ENCODE results near the gene PHF21B. TPM values are rescaled to one million over a fixed set of nuclear protein-coding genes. Genes with fewer than 3 reads are reported as not detected.
A peak's percentile ranks its signal among the peaks of the same experiment; 100 is the strongest.
"Not testable (repeated sequence)": the region's sequence is repeated elsewhere in the genome, so short reads cannot be mapped to it uniquely, and the experiment has no call there.

Gene PHF21B
- total RNA-seq, 1 experiment from 2014 or later: 20.2 TPM

DNA sequence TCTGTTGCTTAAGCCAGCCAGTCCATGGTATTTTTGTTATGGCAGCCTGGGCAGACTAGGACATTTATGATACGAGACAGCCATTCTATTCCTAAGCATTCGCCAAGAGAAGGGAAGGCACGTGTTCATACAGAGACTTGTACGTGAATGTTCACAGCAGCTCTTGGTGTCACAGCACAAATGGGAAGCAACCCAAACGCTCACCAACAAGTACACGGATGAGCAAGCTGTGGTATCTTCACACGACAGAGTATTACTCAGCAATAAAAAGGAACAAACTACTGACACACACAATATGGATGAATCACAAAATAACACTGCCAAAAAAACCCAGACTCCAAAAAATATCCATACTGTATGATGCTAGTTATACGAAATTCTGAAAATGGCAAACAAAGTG lies 85.1 kb downstream of the PHF21B start:
- H3K36me3 ChIP-seq (replicated peaks; ENCODE audit: control insufficient read depth, insufficient read depth, low read length): peaks cover 3% of the 10 kb centered on the region

DNA sequence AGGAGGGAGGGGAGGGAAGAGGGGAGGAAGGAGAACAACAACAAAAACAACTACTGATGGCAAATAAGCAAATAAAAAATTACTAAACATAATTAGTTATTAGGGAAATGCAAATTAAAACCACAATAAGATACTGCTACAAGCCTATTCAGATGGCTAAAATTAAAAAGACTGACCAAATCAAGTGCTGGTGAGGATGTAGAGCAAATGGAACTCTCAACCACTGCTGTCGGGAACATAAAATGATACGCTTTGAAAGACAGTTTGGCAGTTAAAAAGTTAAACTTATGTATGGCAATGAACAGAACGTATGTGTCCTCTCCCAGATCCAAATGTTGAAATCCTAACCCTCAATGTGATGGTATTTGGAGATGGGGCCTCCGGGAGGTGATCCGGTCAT lies 85.7 kb downstream of the PHF21B start:
- no peaks in the 10 kb centered on the region for H3K27me3 ChIP-seq (ENCODE audit: control insufficient read depth, insufficient read depth, low read length)
- no peak for DNase-seq
- H3K36me3 ChIP-seq (replicated peaks; ENCODE audit: control insufficient read depth, insufficient read depth, low read length): peaks cover 3% of the 10 kb centered on the region
- no peak overlapping the region for H3K4me3 ChIP-seq (ENCODE audit: insufficient read depth, low read depth, low read length)

More for the DNA sequence above, 85.1 kb downstream of the PHF21B start:
- no peaks in the 10 kb centered on the region for H3K27me3 ChIP-seq (ENCODE audit: control insufficient read depth, insufficient read depth, low read length)
- H3K4me3 ChIP-seq (ENCODE audit: insufficient read depth, low read depth, low read length): no peak overlapping the region
- no peak for DNase-seq

DNA sequence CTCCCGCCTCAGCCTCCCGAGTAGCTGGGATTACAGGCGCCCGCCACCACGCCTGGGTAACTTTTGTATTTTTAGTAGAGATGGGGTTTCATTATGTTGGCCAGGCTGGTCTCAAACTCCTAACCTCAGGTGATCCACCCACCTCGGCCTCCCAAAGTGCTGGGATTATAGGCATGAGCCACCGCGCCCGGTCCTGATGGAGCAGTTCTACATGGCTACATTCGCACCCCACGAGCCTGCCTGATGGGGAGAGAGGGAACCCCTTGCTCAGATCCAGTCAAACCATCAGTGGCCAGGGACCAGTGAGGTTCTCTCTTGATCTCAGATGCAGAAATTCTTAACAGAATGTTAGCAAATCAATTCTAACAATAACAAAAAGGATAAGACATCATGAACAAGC lies 88.0 kb downstream of the PHF21B start:
- not testable (repeated sequence) for H3K27me3 ChIP-seq (ENCODE audit: control insufficient read depth, insufficient read depth, low read length); DNase-seq; H3K4me3 ChIP-seq (ENCODE audit: insufficient read depth, low read depth, low read length); H3K36me3 ChIP-seq (replicated peaks; ENCODE audit: control insufficient read depth, insufficient read depth, low read length)

DNA sequence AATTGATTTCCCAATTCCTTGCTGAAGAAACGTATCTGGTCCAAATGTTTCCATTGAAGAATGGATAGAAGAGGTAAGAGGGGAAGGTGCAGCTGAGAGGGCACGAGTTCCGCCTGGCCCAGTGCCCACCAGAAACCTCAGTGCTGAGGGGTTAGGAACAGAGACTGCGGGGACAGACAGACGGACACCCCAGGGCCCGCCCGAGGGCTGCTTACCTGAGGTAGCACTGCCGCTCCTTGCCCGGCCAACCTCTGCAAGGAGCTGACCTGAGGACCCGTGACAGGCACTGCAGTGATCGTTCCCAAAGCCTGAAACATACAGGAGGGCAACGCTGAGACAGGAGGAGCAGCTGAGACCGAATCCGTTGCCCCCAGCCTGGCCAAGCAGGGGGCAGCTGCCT lies 89.6 kb downstream of the PHF21B start:
- H3K4me3 ChIP-seq (ENCODE audit: insufficient read depth, low read depth, low read length): no peak overlapping the region
- no peaks in the 10 kb centered on the region for H3K36me3 ChIP-seq (replicated peaks; ENCODE audit: control insufficient read depth, insufficient read depth, low read length)
- peak; percentile 42 for DNase-seq
- H3K27me3 ChIP-seq (ENCODE audit: control insufficient read depth, insufficient read depth, low read length): no peaks in the 10 kb centered on the region

DNA sequence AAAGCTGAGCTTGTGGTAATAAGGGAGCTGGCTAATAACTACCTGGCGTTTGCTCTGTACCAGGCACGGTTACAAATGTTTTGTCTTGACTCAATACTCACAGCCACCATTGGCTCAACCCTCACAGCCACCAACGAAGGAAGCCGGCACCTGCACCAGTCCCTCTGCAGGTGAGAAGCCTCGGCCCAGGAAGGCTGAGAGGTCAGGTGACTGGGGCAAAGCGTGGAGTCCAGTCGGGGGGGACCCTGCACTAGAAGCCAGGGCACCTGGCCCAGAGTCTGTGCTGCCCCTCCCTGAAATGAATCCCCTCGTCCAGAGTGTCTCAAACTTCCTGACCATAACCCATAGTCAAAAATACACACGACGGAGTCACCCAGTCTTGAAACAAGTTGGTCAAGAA lies 90.1 kb downstream of the PHF21B start:
- no peak overlapping the region for H3K4me3 ChIP-seq (ENCODE audit: insufficient read depth, low read depth, low read length)

DNA sequence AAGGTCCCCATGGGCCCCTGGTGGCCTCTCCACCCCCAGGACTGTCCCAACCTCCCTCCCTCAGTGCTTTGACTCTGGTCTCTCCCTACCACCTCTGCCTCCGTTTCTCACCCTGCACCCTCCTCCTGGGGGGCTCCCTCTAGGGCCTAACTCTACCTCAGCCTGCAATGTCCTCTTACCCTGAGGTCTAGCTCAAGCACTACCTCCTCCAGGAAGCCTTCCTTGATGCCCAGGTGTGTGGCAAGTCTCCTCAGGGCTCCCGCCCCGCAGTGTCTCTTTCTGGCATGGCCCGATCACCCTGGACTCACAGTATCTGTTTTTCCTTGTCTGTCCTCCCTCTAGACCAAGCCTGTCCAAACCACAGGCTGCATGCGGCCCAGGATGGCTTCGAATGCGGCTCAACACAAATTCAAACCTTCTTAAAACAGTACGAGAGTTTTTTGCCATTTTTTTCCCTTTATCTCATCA lies 90.8 kb downstream of the PHF21B start:
- DNase-seq: peak; percentile 22
- no peaks in the 10 kb centered on the region for H3K27me3 ChIP-seq (ENCODE audit: control insufficient read depth, insufficient read depth, low read length)
- H3K36me3 ChIP-seq (replicated peaks; ENCODE audit: control insufficient read depth, insufficient read depth, low read length): peaks cover 2% of the 10 kb centered on the region; the same call in 1 of the 2 replicates
- no peak overlapping the region for H3K4me3 ChIP-seq (ENCODE audit: insufficient read depth, low read depth, low read length)

More for the DNA sequence above, 90.1 kb downstream of the PHF21B start:
- peak; percentile 42 for DNase-seq
- Histone ChIP-seq H3K27me3 (ENCODE audit: control insufficient read depth, insufficient read depth, low read length) (no peaks in the 10 kb centered on the region), H3K36me3 (replicated peaks; ENCODE audit: control insufficient read depth, insufficient read depth, low read length) (no peaks in the 10 kb centered on the region)

DNA sequence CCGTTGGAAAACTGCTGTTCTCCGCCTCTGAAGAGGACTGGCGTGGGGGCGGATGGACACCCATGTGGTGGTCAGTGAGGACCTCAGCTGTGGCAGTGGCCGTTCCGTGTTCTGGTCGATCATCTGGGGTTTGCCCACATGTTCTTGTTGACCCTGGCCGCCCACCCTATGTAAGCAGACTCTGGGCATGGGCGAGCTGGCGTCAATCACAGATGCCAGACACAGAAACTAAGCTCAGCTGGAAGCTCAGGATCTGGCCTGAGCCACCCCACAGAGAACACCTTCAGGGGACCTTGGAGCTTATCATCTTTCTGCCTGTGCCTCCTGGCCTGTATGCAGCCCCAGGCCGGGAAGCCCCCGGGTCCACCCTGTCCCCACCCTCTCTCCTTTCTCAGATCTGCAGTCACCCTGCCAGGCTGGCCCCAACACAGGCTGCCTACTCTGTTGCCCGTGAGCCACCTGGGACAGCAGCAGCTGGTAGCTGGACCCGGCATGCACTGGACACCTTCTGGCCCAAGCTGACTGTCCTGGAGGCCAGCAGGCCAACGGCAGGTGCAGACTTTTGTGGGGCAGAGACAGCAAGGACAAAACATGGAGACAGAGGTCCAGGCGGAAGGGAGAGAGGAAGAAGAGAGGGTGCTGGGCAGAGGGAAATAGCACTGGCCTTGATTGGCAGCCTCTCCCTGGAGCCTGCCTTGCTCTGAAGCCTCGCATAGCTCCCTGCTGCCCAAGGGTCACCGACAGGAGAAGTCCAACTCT lies 91.5 kb downstream of the PHF21B start:
- Histone ChIP-seq H3K36me3 (replicated peaks; ENCODE audit: control insufficient read depth, insufficient read depth, low read length) (peaks cover 4% of the 10 kb centered on the region), H3K27me3 (ENCODE audit: control insufficient read depth, insufficient read depth, low read length) (no peaks in the 10 kb centered on the region), H3K4me3 (ENCODE audit: insufficient read depth, low read depth, low read length) (no peak overlapping the region)
- DNase-seq: peak; percentile 51

DNA sequence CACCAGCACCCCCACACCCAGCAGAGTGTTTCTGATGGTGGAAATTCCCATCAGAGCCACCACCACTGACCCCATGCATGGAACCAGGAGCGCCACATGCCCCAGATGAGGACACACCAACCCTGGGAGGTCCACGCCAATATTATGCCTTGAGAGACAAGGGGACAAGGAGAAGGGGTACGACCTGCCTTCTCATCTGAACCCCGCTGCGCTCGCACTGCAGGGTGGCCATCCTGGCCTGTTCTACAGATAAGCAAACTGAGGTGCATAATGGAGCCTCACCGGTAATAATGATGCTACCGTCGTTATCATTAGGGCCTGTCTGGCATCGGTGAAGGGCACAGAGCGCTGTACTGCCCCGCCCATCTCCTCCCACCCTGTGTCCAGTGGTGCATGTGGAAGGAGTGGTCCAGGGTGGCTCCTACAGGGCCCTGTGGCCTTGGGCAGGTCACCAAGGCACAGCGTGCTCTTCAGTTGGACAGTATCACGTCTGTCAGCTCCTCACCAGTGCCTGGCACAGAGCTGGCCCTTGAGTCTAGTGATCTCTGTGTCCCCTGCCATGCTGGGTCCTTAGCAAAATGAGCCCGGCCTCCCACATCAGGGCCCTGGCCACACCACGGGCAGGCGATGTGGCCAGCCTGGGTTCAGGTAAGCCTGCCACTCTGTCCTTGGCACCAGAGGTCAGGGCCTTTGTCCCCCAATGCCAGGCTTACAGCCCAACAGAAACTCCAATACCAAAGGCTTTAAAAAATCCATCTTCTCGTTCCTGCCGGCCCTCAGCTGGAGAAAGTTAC lies 92.2 kb downstream of the PHF21B start:
- H3K27me3 ChIP-seq (ENCODE audit: control insufficient read depth, insufficient read depth, low read length): no peaks in the 10 kb centered on the region
- no peak overlapping the region for H3K4me3 ChIP-seq (ENCODE audit: insufficient read depth, low read depth, low read length)
- H3K36me3 ChIP-seq (replicated peaks; ENCODE audit: control insufficient read depth, insufficient read depth, low read length): peaks cover 11% of the 10 kb centered on the region
- DNase-seq: peak; percentile 33

DNA sequence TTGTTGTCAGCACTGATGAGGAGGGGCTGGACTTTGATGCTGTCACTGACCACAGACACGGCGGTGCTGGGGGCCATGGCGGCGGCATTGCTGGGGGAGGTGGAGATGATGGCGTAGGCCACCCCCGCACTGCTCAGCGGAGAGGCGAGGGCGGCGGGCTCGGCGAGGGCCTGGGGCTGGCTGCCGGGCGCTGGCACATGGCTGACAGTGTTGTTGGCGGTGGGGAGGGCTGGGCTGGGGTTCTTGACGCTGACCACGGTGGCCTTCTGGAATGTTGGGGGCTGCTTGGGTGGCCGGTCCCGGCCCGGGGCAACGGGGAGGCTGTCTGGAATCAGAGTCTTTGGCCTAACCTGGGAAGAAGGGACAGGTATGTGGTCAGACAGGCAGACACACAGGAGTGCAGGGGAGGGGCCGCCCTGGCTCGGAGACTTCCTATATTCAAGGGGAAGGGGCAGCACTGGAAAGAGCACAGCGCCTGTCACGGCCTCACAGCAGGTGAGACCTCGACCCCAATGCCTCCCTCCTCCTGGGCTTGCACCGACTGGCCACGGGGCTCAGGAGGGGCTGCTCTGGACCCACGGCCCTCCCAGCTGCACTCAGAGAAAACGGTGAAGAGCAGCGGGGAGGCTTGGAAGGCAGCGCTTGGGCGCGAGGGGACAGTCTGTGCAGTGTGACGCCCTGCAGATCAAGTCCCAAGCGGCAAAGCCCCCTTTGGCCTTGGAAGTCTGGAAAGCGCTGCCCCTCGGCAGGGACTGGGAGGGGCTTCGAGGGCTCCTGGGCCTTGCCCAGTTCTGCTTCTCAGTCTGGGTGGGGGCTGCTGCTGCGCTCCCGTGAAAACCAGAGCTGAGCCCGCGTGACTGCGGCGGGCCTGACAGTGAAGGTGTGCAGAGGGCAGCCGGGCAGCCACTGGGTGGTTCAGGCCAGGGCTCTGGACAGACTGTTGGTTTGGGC lies 93.2 kb downstream of the PHF21B start:
- peak; percentile 61 for DNase-seq
- Histone ChIP-seq H3K36me3 (replicated peaks; ENCODE audit: control insufficient read depth, insufficient read depth, low read length) (peaks cover 18% of the 10 kb centered on the region), H3K27me3 (ENCODE audit: control insufficient read depth, insufficient read depth, low read length) (no peaks in the 10 kb centered on the region), H3K4me3 (ENCODE audit: insufficient read depth, low read depth, low read length) (no peak overlapping the region)

DNA sequence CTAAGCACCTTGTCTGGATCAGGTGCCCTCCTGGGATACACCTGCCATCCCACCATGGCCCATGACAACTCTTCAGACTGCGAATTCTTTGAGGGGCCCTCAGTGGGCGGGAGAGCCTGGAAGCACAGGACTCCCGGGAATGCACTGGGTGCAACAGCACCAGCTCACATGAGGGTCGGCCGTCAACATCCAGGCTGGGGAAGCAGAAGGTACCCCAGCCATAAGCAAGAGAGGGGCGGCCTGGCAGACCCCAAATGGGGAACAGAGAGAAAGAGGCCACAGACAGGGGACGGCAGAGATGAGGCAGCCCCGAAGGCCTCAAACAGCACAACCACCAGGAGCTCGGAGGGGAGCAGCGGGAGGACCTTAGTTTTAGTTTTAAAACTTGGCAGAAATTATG lies 94.4 kb downstream of the PHF21B start:
- peak; percentile 33 for DNase-seq
- Histone ChIP-seq H3K4me3 (ENCODE audit: insufficient read depth, low read depth, low read length) (no peak overlapping the region), H3K27me3 (ENCODE audit: control insufficient read depth, insufficient read depth, low read length) (no peaks in the 10 kb centered on the region), H3K36me3 (replicated peaks; ENCODE audit: control insufficient read depth, insufficient read depth, low read length) (peaks cover 22% of the 10 kb centered on the region)

DNA sequence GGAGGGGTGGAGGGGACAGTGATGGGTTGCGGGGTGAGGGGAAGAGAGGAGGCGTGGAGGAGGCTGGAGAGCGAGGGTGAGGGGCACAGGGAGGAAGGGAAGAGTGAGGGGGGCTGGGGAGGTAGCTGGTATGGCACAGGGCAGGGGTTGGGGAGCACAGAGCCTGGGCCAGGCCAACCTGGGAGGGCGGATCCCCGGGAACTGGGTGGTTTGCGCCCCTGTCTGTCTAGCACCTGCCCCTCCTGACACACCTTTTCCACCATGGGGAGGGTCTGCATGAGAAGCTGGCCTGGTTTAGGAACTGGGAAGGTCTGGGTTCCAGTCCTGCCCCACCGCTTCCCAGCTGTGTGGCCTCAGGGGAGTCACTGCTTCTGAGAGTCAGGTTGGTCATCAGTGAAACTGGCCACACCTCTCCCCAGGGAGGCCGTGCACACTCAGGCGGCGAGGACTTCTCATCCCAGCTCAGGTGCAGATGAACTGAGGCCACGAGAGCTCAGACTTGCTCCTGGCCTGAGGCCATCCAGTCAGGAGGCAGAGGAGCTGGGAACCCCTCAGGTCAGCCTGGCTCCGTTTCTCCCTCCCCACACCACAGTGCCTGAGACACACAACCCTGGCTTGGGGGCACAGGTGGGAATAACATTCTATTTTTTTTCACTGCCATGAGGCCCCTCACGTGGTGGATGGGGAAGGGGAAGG lies 95.6 kb downstream of the PHF21B start:
- H3K4me3 ChIP-seq (ENCODE audit: insufficient read depth, low read depth, low read length): no peak overlapping the region
- H3K27me3 ChIP-seq (ENCODE audit: control insufficient read depth, insufficient read depth, low read length): no peaks in the 10 kb centered on the region
- DNase-seq: peak; percentile 34
- peaks cover 29% of the 10 kb centered on the region for H3K36me3 ChIP-seq (replicated peaks; ENCODE audit: control insufficient read depth, insufficient read depth, low read length)

DNA sequence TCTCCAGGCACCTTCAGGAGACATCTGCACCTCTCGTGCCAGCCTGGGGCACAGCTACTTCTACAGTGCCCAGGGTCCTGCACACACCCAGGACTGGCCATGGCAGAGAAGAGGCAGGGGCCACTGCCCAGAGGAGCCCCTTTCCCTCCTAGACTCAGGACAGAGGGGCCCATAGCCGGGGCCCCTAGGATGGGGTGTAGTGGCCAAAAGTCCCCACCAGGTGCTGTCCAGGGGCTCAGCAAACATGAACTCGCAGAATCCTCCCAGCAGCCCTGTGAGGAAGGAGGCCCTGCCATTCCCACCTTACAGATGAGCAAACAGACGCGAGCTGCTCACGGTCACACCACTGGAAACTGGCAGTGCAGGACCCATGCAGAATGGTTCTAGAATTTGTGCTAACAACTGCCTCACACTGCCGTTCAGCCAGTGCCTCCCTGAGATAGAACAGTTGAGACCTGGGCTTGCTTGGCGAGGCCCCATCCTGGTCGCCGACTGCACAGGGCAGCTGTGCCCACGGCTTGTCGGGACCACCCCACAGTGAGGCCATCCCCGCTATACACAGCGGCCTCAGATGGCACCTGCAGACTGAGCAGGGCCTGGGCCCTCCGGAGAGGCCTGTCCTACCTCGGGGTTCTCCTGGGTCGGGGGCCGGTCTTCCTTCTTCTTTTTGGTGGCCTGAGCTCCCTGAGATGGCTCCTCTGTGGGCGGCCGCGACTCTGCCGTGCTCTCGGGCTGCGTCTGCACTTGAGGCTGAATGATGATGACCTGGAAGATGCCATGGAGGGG lies 96.4 kb downstream of the PHF21B start:
- DNase-seq: peak; percentile 54
- no peaks in the 10 kb centered on the region for H3K27me3 ChIP-seq (ENCODE audit: control insufficient read depth, insufficient read depth, low read length)
- H3K36me3 ChIP-seq (replicated peaks; ENCODE audit: control insufficient read depth, insufficient read depth, low read length): peaks cover 30% of the 10 kb centered on the region

DNA sequence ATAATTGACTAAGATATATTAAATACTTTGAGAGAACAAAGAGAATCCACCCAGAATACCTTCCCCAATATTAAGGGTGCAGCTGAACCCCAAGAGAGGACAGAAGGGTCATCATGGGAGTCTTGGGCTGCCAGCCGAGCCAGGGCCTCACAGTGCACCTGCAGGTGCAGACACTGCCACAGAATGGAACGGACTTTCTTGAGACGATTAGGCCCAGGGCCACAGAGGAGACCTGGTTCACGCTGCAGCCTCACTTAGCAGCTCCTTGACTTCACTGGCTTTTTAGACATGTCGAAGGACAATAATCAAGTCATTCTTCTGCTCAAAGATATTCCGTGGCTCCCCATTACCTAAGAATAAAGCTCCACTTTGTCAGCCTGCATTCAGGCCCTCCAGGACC lies 100.6 kb downstream of the PHF21B start:
- Histone ChIP-seq H3K27me3 (ENCODE audit: control insufficient read depth, insufficient read depth, low read length) (no peaks in the 10 kb centered on the region), H3K4me3 (ENCODE audit: insufficient read depth, low read depth, low read length) (no peak overlapping the region), H3K36me3 (replicated peaks; ENCODE audit: control insufficient read depth, insufficient read depth, low read length) (peaks cover 37% of the 10 kb centered on the region)
- DNase-seq: no peak

More for the DNA sequence above, 96.4 kb downstream of the PHF21B start:
- no peak overlapping the region for H3K4me3 ChIP-seq (ENCODE audit: insufficient read depth, low read depth, low read length)

All from H7 (cell line).